GM23248 (cell line): ENCODE data around the gene DMAC2.

Source experiments
- EZH2 ChIP-seq: fragments of 200-600 bp; sonication (generic); IDR thresholded peaks from 2 replicates; pipeline ENCODE4 v1.6.1; 2018; ENCODE audit warnings: antibody characterized with exemption, mild to moderate bottlenecking; ENCODE audit not compliant: insufficient read depth, poor library complexity, severe bottlenecking
- EZH2phosphoT487 ChIP-seq: fragments of 200-600 bp; sonication (generic); IDR thresholded peaks from 2 replicates; pipeline ENCODE4 v1.6.1; 2018; ENCODE audit warnings: antibody characterized with exemption, moderate library complexity, mild to moderate bottlenecking, low read depth; ENCODE audit not compliant: insufficient read depth

DNA sequence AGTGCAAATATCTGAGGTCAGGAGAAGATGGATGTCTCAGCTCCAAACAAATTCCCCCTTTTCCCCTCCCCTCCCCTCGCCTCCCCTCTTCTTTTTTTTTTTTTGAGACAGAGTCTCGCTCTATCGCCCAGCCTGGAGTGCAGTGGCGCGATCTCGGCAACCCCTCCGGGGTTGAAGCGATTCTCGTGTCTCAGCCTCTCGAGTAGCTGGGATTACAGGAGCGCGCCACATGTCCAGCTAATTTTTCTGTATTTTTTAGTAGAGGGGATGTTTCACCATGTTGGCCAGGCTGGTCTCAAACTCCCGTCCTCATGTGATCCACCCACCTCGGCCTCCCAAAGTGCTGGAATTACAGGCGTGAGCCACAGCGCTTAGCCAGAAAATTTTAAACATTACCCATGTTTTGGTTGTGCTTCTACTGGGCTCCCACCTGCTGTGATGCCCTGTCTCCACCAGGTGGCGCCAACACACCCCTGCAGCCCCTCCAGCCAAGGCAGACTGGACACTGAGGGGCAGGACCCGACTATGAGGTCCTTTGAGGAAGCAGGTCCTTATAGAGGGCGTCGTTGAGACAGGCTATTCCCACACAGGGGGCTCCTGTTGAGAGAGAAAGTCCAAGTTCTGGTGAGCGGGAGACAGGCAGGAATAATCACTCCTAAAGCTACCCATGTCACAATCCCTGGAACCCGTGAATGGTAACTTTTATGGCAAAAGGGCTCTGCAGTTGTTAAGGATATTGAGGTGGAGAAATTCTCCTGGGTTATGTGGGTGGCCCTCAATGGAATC is 9.6 kb upstream of the DMAC2 start:
- TF ChIP-seq EZH2phosphoT487 (no peak), EZH2 (no peak)
